GM19240 (cell line): ENCODE measurements around the gene ERFL.
A peak's percentile ranks its signal among the peaks of the same experiment; 100 is the strongest.
"Not testable (repeated sequence)": the region's sequence is repeated elsewhere in the genome, so short reads cannot be mapped to it uniquely, and the experiment has no call there.

Experiments used
- DNase-seq: peaks from one replicate; pipeline ENCODE4 v3.0.0; 2011; ENCODE audit warnings: low spot score; ENCODE audit not compliant: insufficient read length

ERFL gene

GRCh38 chr19:41877916-41878905, 50.0 kb downstream of the ERFL start:
- no peak for DNase-seq

GRCh38 chr19:41876847-41877832, 51.1 kb downstream of the ERFL start, which contains the start of gene CD79A:
TSS of gene CD79A (plus strand) at chr19:41877279. CDS start at chr19:41877305, 26 bp downstream.
- peak; percentile 59 for DNase-seq

GRCh38 chr19:41875973-41876372, 52.3 kb downstream of the ERFL start:
- not testable (repeated sequence) for DNase-seq

GRCh38 chr19:41872775-41873647, 55.2 kb downstream of the ERFL start:
- DNase-seq = no peak

- no peak for DNase-seq
Observed at GRCh38 chr19:41872384-41872774, 55.9 kb downstream of the ERFL start.

GRCh38 chr19:41871573-41872383, 56.5 kb downstream of the ERFL start:
- DNase-seq = peak; percentile 63

GRCh38 chr19:41870401-41870873, 57.8 kb downstream of the ERFL start:
- DNase-seq = no peak

GRCh38 chr19:41869374-41869955, 58.8 kb downstream of the ERFL start:
- no peak for DNase-seq

GRCh38 chr19:41868989-41869300, 59.3 kb downstream of the ERFL start:
- no peak for DNase-seq

GRCh38 chr19:41868120-41868988, 59.9 kb downstream of the ERFL start:
- DNase-seq = no peak

GRCh38 chr19:41866284-41866683, 62.0 kb downstream of the ERFL start:
- no peak for DNase-seq

- no peak for DNase-seq
Observed at GRCh38 chr19:41864374-41864773, 63.9 kb downstream of the ERFL start.

- no peak for DNase-seq
Observed at GRCh38 chr19:41863209-41863931, 64.9 kb downstream of the ERFL start.

GRCh38 chr19:41862445-41862986, 65.7 kb downstream of the ERFL start:
- no peak for DNase-seq

- DNase-seq = no peak
Observed at GRCh38 chr19:41861846-41862245, 66.4 kb downstream of the ERFL start.

- DNase-seq = no peak
Observed at GRCh38 chr19:41861116-41861768, 67.0 kb downstream of the ERFL start.
